Fibroblast of mammary gland (primary cell): Measurements from ENCODE around the gene PRDM5.

Experiments
- DNase-seq: peaks from one replicate; pipeline ENCODE4 v3.0.0-alpha.2; 2010; ENCODE audit warnings: low read depth
- H3K4me3 ChIP-seq: 2 replicates; pipeline ENCODE4 v1.5.1; 2011; ENCODE audit warnings: low read depth, mild to moderate bottlenecking, low read length, moderate library complexity; ENCODE audit not compliant: control insufficient read depth
- CTCF ChIP-seq: conservative IDR thresholded peaks from 2 replicates; pipeline ENCODE4 v1.5.1; 2011; ENCODE audit warnings: low read depth, low read length, inconsistent platforms; ENCODE audit not compliant: control insufficient read depth, insufficient read depth

PRDM5 gene

GRCh38 chr4:120814886-120815285, 107.6 kb downstream of the PRDM5 start:
- no peak for TF ChIP-seq CTCF
- H3K4me3 ChIP-seq, result no peak overlapping the region
- DNase-seq, result no peak

GRCh38 chr4:120812216-120812615, 110.3 kb downstream of the PRDM5 start:
- H3K4me3 ChIP-seq, result no peak overlapping the region
- no peak for DNase-seq
- TF ChIP-seq CTCF, result no peak

GRCh38 chr4:120809518-120809917, 113.0 kb downstream of the PRDM5 start:
- DNase-seq, result no peak
- no peak overlapping the region for H3K4me3 ChIP-seq
- TF ChIP-seq CTCF, result peak; percentile 48

- no peak for TF ChIP-seq CTCF
- no peak for DNase-seq
Observed at GRCh38 chr4:120808475-120809141, 113.9 kb downstream of the PRDM5 start.

GRCh38 chr4:120801137-120801758, 121.3 kb downstream of the PRDM5 start:
- TF ChIP-seq CTCF, result no peak
- DNase-seq, result peak; percentile 74
- H3K4me3 ChIP-seq, result no peak overlapping the region

More at GRCh38 chr4:120808475-120809141, 113.9 kb downstream of the PRDM5 start:
- no peak overlapping the region for H3K4me3 ChIP-seq

- DNase-seq, result no peak
- no peak for TF ChIP-seq CTCF
- H3K4me3 ChIP-seq, result no peak overlapping the region
Observed at GRCh38 chr4:120798570-120798969, 124.0 kb downstream of the PRDM5 start.
